Fibroblast of lung (primary cell): ENCODE results near the gene KCNJ8.

Source experiments
- EZH2 ChIP-seq: IDR thresholded peaks from 2 replicates; pipeline ENCODE4 v1.5.1; 2012; ENCODE audit warnings: low read length, control low read depth, mild to moderate bottlenecking; ENCODE audit errors: missing control alignments
- TF ChIP-seq, protein P1 (sequence below), 2 donors: IDR thresholded peaks in 1 of 2; conservative IDR thresholded peaks in 1 of 2; 1 replicate in 1 of 2; 2 replicates in 1 of 2; pipeline ENCODE4 v1.5.1; 2011 to 2012; ENCODE audit warnings: low read length in 2 of 2, control low read depth in 1 of 2, inconsistent platforms in 1 of 2, low read depth in 1 of 2, mild to moderate bottlenecking in 1 of 2

GRCh38 chr12:21800011-21800410, 25.5 kb upstream of the KCNJ8 start:
- TF ChIP-seq, protein P1, sequence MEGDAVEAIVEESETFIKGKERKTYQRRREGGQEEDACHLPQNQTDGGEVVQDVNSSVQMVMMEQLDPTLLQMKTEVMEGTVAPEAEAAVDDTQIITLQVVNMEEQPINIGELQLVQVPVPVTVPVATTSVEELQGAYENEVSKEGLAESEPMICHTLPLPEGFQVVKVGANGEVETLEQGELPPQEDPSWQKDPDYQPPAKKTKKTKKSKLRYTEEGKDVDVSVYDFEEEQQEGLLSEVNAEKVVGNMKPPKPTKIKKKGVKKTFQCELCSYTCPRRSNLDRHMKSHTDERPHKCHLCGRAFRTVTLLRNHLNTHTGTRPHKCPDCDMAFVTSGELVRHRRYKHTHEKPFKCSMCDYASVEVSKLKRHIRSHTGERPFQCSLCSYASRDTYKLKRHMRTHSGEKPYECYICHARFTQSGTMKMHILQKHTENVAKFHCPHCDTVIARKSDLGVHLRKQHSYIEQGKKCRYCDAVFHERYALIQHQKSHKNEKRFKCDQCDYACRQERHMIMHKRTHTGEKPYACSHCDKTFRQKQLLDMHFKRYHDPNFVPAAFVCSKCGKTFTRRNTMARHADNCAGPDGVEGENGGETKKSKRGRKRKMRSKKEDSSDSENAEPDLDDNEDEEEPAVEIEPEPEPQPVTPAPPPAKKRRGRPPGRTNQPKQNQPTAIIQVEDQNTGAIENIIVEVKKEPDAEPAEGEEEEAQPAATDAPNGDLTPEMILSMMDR (conservative IDR thresholded peaks at IDR 0.05 in 1 of 2, IDR thresholded peaks at IDR 0.05 in 1 of 2; ENCODE audit: low read depth in 1 of 2, low read length in 2 of 2) = no peak
- TF ChIP-seq EZH2 = no peak
